Activated T-helper 2 cell treated with anti-CD3 and anti-CD28 coated beads, Interferon-gamma antibody, Interleukin-2, Interleukin-4, amounts not matched to agents 10 μg/mL and 5 μg/mL and 100 μg/mL, durations not matched to agents 14 hours and 24 hours and 36 hours (primary cell): Measurements from ENCODE around the gene PPP1R8. TPM values are rescaled to one million over a fixed set of nuclear protein-coding genes. Genes with fewer than 3 reads are reported as not detected.

Experiments
- DNase-seq: peaks from one replicate; pipeline ENCODE4 v3.0.0; 2021; ENCODE audit warnings: low spot score
- H3K27ac Mint-ChIP-seq: one replicate; pipeline ENCODE4 v1.8.0; 2021; ENCODE audit warnings: mixed read lengths
- H3K27me3 Mint-ChIP-seq: one replicate; pipeline ENCODE4 v1.8.0; 2021; ENCODE audit warnings: low read depth, mixed read lengths
- H3K36me3 Mint-ChIP-seq: one replicate; pipeline ENCODE4 v1.8.0; 2021; ENCODE audit warnings: low read depth, mixed read lengths
- H3K4me1 Mint-ChIP-seq: one replicate; pipeline ENCODE4 v1.8.0; 2021; ENCODE audit warnings: low read depth, mixed read lengths
- H3K4me3 Mint-ChIP-seq: one replicate; pipeline ENCODE4 v1.8.0; 2021; ENCODE audit warnings: low read depth, mild to moderate bottlenecking, moderate library complexity, mixed read lengths
- H3K9me3 Mint-ChIP-seq: one replicate; pipeline ENCODE4 v1.8.0; 2021; ENCODE audit warnings: mixed read lengths
- intact Hi-C: fragments of 100-400 bp; cut with micrococcal nuclease; formaldehyde crosslinking; loops from one replicate; pipeline ENCODE4 v1.15.1; 2023
- total RNA-seq: library from RNA; stranded (reverse); gene quantifications from 2 replicates; pipeline ENCODE4 v1.2.3, GENCODE V29; 2022

The PPP1R8 gene
- total RNA-seq, 1 donor from 2014 or later: 71.8 TPM

- DNase-seq: no peak
- intact Hi-C loops: no loop called here
- Mint-ChIP-seq H3K4me1 (peaks cover 34% of the 10 kb centered on the region), H3K36me3 (peaks cover 61% of the 10 kb centered on the region), H3K9me3 (no peaks in the 10 kb centered on the region), H3K27me3 (no peaks in the 10 kb centered on the region), H3K4me3 (no peak overlapping the region), H3K27ac (peak overlapping the region; percentile 40)
These were observed 63.9 kb downstream of the PPP1R8 start for GRCh38 chr1:27894521-27894920.

Other genes starting within 250 kb of the PPP1R8 start
- 28.5 and 29.3 TPM in 2 replicates for gene AHDC1, start 226.6 kb upstream of the PPP1R8 start, total RNA-seq
- gene FGR, start 195.6 kb upstream of the PPP1R8 start, total RNA-seq: 0.07 and 0.25 TPM in 2 replicates
- gene IFI6, start 158.6 kb upstream of the PPP1R8 start, total RNA-seq: 35.0 and 35.2 TPM in 2 replicates
- gene FAM76A, start 104.8 kb upstream of the PPP1R8 start, total RNA-seq: 13.6 and 14.0 TPM in 2 replicates
- gene STX12, start 57.6 kb upstream of the PPP1R8 start, total RNA-seq: 23.3 and 25.9 TPM in 2 replicates
- gene THEMIS2, start 41.8 kb downstream of the PPP1R8 start, total RNA-seq: 25.1 and 29.1 TPM in 2 replicates
- 80.7 and 80.8 TPM in 2 replicates for gene RPA2, start 83.8 kb downstream of the PPP1R8 start, total RNA-seq
- gene SMPDL3B, start 104.2 kb downstream of the PPP1R8 start, total RNA-seq: 0.37 and 0.44 TPM in 2 replicates
- gene XKR8, start 129.2 kb downstream of the PPP1R8 start, total RNA-seq: 6.3 and 6.5 TPM in 2 replicates